Measurements from ENCODE around the gene SPINDOC. TPM values are rescaled to one million over a fixed set of nuclear protein-coding genes. Genes with fewer than 3 reads are reported as not detected.

SPINDOC gene
- total RNA-seq, 2 experiments from 2014 or later: 15.3 to 15.4 TPM

GRCh38 chr11:63868399-63869064 lies 55.3 kb downstream of the SPINDOC start:
- Mint-ChIP-seq H3K9me3 (no peaks in the 10 kb centered on the region), H3K27me3 (ENCODE audit: low read depth) (no peaks in the 10 kb centered on the region), H3K27ac (no peak overlapping the region), H3K36me3 (ENCODE audit: low read depth) (peaks cover 3% of the 10 kb centered on the region), H3K4me3 (no peak overlapping the region), H3K4me1 (ENCODE audit: low read depth) (peaks cover 85% of the 10 kb centered on the region)
- intact Hi-C loops (cut with micrococcal nuclease): no loop called here
- DNase-seq: no peak
- CTCF ChIA-PET: no interaction called here

- Mint-ChIP-seq H3K27ac (no peak overlapping the region), H3K4me1 (ENCODE audit: low read depth) (peaks cover 90% of the 10 kb centered on the region), H3K4me3 (no peak overlapping the region), H3K9me3 (no peaks in the 10 kb centered on the region), H3K36me3 (ENCODE audit: low read depth) (peaks cover 3% of the 10 kb centered on the region), H3K27me3 (ENCODE audit: low read depth) (no peaks in the 10 kb centered on the region)
- CTCF ChIA-PET: no interaction called here
- intact Hi-C loops (cut with micrococcal nuclease): no loop called here
- no peak for DNase-seq
These were observed 55.9 kb downstream of the SPINDOC start for GRCh38 chr11:63869171-63869591.

- Mint-ChIP-seq H3K27me3 (ENCODE audit: low read depth) (no peaks in the 10 kb centered on the region), H3K4me3 (no peak overlapping the region), H3K9me3 (no peaks in the 10 kb centered on the region), H3K27ac (no peak overlapping the region), H3K36me3 (ENCODE audit: low read depth) (peaks cover 3% of the 10 kb centered on the region), H3K4me1 (ENCODE audit: low read depth) (peaks cover 93% of the 10 kb centered on the region)
- CTCF ChIA-PET: no interaction called here
- DNase-seq: peak; percentile 58
- intact Hi-C loops (cut with micrococcal nuclease): no loop called here
These were observed 56.4 kb downstream of the SPINDOC start for GRCh38 chr11:63869683-63870082.

DNA sequence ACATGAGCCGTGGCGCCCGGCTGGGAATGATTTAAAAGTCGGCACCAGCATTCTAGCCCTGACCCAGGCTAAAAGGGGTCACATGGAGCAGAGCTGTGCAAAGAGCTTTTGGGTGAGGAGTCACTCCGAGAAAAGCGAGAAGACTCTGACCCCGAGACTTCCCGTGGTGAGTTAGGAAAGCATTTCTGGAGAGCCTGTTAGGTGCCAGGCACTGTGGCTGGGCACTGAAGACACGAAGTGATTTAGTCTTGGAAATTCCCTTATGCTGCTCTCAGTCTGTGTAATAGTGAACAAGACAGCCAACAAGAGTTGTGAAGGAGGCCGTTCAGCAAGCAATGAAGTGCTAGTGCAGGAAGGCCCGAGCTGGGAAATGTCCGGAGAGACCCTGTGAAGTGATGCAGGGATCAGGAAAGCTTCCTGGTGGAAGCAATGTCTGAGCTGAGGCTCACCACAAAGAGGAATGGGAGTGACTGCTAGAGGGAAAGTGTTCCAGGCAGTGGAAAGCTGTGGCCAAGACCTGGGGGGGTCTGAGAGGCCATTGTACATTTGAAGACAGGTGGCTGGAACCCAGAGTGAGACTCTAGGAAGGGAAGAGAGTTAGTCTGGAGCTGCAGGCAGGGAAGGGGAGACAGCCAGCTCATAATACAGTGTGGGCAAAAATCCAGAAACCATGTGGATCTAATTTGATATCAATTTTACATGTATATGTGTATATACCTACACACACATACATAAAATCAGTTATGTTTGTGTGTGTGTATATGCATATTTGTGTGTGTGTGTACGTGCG lies 57.3 kb downstream of the SPINDOC start:
- H3K36me3 Mint-ChIP-seq (ENCODE audit: low read depth): peaks cover 3% of the 10 kb centered on the region
- DNase-seq: peak; percentile 49
- H3K4me1 Mint-ChIP-seq (ENCODE audit: low read depth): peaks cover 88% of the 10 kb centered on the region
- H3K27ac Mint-ChIP-seq: peak overlapping the region; percentile 59
- no peaks in the 10 kb centered on the region for H3K27me3 Mint-ChIP-seq (ENCODE audit: low read depth)
- H3K9me3 Mint-ChIP-seq: no peaks in the 10 kb centered on the region
- CTCF ChIA-PET: interaction anchor here (0.5 kb wide), 1 partner anchor 13 kb away, joined by 3 read pairs; no protein-coding TSS in a partner anchor
- intact Hi-C loops (cut with micrococcal nuclease): no loop called here
- H3K4me3 Mint-ChIP-seq: no peak overlapping the region

DNA sequence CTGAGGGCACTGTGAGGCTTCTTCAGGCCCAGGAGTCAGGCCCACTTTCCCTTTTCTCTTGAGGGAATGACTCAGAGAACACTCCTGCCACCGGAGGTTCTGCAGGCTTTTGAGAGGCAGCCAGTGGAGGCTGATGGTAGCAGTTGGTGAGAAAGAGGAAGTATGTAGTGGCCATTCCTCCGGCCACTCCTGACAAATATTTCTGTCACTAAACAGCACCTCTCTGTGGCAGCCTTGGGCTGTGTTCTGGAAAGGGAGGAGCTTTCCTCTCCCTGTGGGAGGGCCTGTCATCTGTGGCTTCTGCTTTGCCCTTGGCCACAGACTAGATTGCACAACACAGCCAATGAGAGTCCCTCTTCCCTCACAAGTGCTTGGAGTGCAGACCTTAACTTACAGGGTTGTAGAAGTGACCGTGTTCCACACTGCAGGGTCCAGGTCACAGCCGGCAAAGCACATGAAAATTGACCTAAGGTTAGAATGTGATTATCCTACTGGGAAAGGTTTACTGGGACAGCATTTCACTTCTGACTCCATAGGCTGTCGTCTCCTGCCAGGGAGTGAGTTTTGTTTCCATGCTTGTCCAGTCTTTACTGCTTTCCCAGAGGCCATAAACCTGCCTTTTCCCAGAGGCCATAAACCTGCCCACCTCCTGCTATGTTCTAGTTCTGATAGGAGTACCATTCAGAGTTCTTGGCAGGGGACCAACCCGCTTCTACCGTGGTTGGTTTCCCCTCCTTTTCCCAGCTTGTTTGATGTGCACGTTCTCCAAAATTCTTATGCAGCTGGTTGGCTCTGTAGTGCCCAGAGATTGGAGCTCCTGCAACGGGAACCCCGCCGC lies 58.9 kb downstream of the SPINDOC start:
- H3K36me3 Mint-ChIP-seq (ENCODE audit: low read depth): peaks cover 3% of the 10 kb centered on the region
- peaks cover 78% of the 10 kb centered on the region for H3K4me1 Mint-ChIP-seq (ENCODE audit: low read depth)
- H3K4me3 Mint-ChIP-seq: no peak overlapping the region
- H3K27ac Mint-ChIP-seq: no peak overlapping the region
- no peaks in the 10 kb centered on the region for H3K9me3 Mint-ChIP-seq
- peak; percentile 61 for DNase-seq
- no peaks in the 10 kb centered on the region for H3K27me3 Mint-ChIP-seq (ENCODE audit: low read depth)
- intact Hi-C loops (cut with micrococcal nuclease): loop anchor here (1.0 kb wide), 1 partner anchor 8 kb away; no protein-coding TSS in a partner anchor
- CTCF ChIA-PET: interaction anchor here (1.3 to 3.3 kb wide), 3 partner anchors 11 to 35 kb away, joined by 6 to 15 read pairs (median 8); no protein-coding TSS in a partner anchor

DNA sequence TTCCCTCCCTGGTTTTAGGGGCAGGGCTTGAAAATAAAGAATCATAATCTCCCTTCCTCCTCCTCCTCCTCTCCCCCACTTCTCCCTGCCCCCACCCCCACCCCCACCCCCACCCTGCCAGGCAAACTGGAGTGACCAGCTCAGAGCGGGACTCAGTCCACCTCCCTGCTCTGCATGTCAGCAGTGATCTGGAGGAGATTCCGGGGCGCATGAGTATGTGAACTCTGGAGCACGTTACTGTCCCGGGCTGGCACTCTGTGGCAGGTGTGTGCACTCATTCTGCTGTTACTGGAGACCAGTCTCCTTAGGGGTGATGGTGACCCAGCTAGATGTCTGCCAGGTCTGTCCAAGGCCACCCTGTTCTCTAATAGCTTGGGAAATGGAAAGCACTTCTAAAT lies 59.5 kb downstream of the SPINDOC start:
- Mint-ChIP-seq H3K4me1 (ENCODE audit: low read depth) (peaks cover 77% of the 10 kb centered on the region), H3K4me3 (no peak overlapping the region), H3K36me3 (ENCODE audit: low read depth) (peaks cover 3% of the 10 kb centered on the region), H3K27me3 (ENCODE audit: low read depth) (no peaks in the 10 kb centered on the region), H3K9me3 (no peaks in the 10 kb centered on the region), H3K27ac (no peak overlapping the region)
- CTCF ChIA-PET: interaction anchor here (1.3 to 3.3 kb wide), 3 partner anchors 10 to 36 kb away, joined by 6 to 15 read pairs (median 8); no protein-coding TSS in a partner anchor
- no peak for DNase-seq
- intact Hi-C loops (cut with micrococcal nuclease): loop anchor here (1.0 kb wide), 1 partner anchor 8 kb away; no protein-coding TSS in a partner anchor

- H3K9me3 Mint-ChIP-seq: no peaks in the 10 kb centered on the region
- no peak overlapping the region for H3K4me3 Mint-ChIP-seq
- no peak overlapping the region for H3K27ac Mint-ChIP-seq
- H3K36me3 Mint-ChIP-seq (ENCODE audit: low read depth): peaks cover 6% of the 10 kb centered on the region
- peaks cover 78% of the 10 kb centered on the region for H3K4me1 Mint-ChIP-seq (ENCODE audit: low read depth)
- CTCF ChIA-PET: interaction anchor here (0.6 to 3.3 kb wide), 3 partner anchors 10 to 37 kb away, joined by 3 to 15 read pairs (median 8); no protein-coding TSS in a partner anchor
- intact Hi-C loops (cut with micrococcal nuclease): no loop called here
- no peak for DNase-seq
- H3K27me3 Mint-ChIP-seq (ENCODE audit: low read depth): no peaks in the 10 kb centered on the region
These were observed 60.1 kb downstream of the SPINDOC start for GRCh38 chr11:63873311-63873710.

DNA sequence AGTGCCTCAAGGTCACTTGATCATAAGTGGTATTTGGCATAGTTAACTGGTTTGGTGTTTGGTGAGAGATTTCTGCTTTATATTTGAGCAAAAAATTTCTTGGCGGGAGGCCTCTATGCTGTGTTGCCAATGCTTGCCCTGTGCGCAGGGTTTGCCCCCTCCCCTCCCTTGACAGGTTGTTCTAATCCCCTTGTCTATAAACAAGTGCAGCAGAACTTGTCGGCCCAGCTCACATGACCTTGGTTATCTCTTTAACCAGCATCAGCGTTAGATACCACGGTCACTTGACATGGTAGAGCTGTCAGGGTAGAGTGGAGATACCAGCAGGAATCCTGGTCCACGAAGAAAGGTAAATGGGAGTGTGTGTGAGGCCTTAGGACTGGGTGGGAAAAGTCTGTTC lies 61.3 kb downstream of the SPINDOC start:
- intact Hi-C loops (cut with micrococcal nuclease): no loop called here
- H3K9me3 Mint-ChIP-seq: no peaks in the 10 kb centered on the region
- H3K4me1 Mint-ChIP-seq (ENCODE audit: low read depth): peaks cover 78% of the 10 kb centered on the region
- H3K36me3 Mint-ChIP-seq (ENCODE audit: low read depth): peaks cover 6% of the 10 kb centered on the region
- CTCF ChIA-PET: interaction anchor here (3.3 kb wide), 1 partner anchor 38 kb away, joined by 15 read pairs; no protein-coding TSS in a partner anchor
- H3K27me3 Mint-ChIP-seq (ENCODE audit: low read depth): no peaks in the 10 kb centered on the region
- H3K4me3 Mint-ChIP-seq: no peak overlapping the region
- no peak overlapping the region for H3K27ac Mint-ChIP-seq
- no peak for DNase-seq

- intact Hi-C loops (cut with micrococcal nuclease): no loop called here
- H3K9me3 Mint-ChIP-seq: no peaks in the 10 kb centered on the region
- H3K4me3 Mint-ChIP-seq: no peak overlapping the region
- peaks cover 5% of the 10 kb centered on the region for H3K36me3 Mint-ChIP-seq (ENCODE audit: low read depth)
- CTCF ChIA-PET: interaction anchor here (0.6 to 1.6 kb wide), 4 partner anchors 9 to 32 kb away, joined by 3 to 6 read pairs (median 3); no protein-coding TSS in a partner anchor
- peaks cover 78% of the 10 kb centered on the region for H3K4me1 Mint-ChIP-seq (ENCODE audit: low read depth)
- H3K27ac Mint-ChIP-seq: no peak overlapping the region
- H3K27me3 Mint-ChIP-seq (ENCODE audit: low read depth): no peaks in the 10 kb centered on the region
- no peak for DNase-seq
These were observed 62.3 kb downstream of the SPINDOC start for GRCh38 chr11:63875506-63876065.

DNA sequence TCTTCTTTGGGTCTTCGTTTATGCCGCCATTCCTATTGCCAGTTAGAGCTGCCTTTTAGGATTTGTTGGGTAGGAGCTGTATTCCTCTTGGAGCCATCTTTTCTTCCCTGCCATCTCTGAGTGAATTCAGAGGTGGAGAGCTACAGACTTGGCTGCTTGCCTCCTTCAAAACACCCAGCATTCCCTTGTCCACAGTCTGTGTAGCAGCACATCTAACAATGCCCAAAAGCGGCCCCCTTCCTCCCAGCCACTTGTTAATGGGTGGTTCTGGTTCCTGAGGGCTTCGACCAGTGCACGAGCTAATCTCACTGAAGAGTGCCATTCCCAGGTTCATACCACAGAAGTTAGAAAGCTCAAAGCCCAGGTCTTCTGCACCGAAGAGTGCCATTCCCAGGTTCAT lies 63.4 kb downstream of the SPINDOC start:
- CTCF ChIA-PET: interaction anchor here (1.5 to 1.6 kb wide), 2 partner anchors 8 to 10 kb away, joined by 3 to 6 read pairs; no protein-coding TSS in a partner anchor
- Mint-ChIP-seq H3K36me3 (ENCODE audit: low read depth) (peaks cover 3% of the 10 kb centered on the region), H3K27ac (no peak overlapping the region), H3K4me1 (ENCODE audit: low read depth) (peaks cover 80% of the 10 kb centered on the region), H3K9me3 (no peaks in the 10 kb centered on the region), H3K27me3 (ENCODE audit: low read depth) (no peaks in the 10 kb centered on the region), H3K4me3 (no peak overlapping the region)
- no peak for DNase-seq
- intact Hi-C loops (cut with micrococcal nuclease): no loop called here

All from activated naive CD4-positive, alpha-beta T cell treated with anti-CD3 and anti-CD28 coated beads for 36 hours (primary cell).